IMR-90 (cell line): ENCODE measurements around the gene TBCC.

Source experiments
- CTCF ChIP-seq: conservative IDR thresholded peaks from 2 replicates; pipeline ENCODE4 v1.5.1; 2012; ENCODE audit warnings: mild to moderate bottlenecking, low read depth, low read length, improper control_type of control experiment
- RAD21 ChIP-seq: IDR thresholded peaks from 2 replicates; pipeline ENCODE4 v1.6.1; 2012; ENCODE audit warnings: low read length, improper control_type of control experiment
- RCOR1 ChIP-seq: IDR thresholded peaks from 2 replicates; pipeline ENCODE4 v1.6.1; 2012; ENCODE audit warnings: mild to moderate bottlenecking, low read length, improper control_type of control experiment; ENCODE audit not compliant: insufficient replicate concordance
- SMC3 ChIP-seq: fragments of 150-350 bp; IDR thresholded peaks from 2 replicates; pipeline ENCODE4 v1.6.1; 2016; ENCODE audit warnings: low read depth, mild to moderate bottlenecking, antibody characterized with exemption, low read length, moderate library complexity

DNA sequence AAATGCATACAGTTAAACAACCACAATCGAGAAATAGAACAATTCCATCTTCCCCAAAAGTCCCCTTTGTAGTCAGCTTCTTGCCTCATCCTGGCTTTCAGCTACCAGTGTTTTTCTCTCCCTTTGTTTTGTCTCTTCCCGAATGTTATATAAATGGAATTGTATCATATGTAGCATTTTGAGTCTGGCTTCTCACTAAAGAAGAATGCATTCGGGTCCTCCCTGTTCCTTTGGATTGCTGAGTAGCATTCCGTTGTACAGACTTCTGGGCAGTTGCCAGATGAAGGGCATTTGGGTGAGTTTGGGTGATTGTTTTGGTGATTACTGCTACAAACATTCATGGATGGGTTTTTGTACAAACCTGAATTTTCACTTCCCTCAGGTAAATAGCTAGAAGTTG, 51.3 kb downstream of the TBCC start:
- TF ChIP-seq CTCF (no peak), RCOR1 (no peak), RAD21 (no peak), SMC3 (no peak)
